ENCODE data around the gene NEMF. TPM values are rescaled to one million over a fixed set of nuclear protein-coding genes. Genes with fewer than 3 reads are reported as not detected.
A peak's percentile ranks its signal among the peaks of the same experiment; 100 is the strongest.
"Not testable (repeated sequence)": the region's sequence is repeated elsewhere in the genome, so short reads cannot be mapped to it uniquely, and the experiment has no call there.

NEMF gene
- total RNA-seq, 6 experiments from 2014 or later: 15.3 to 29.9 (median 23.4) TPM

GRCh38 chr14:49783394-49784014 is 69.1 kb downstream of the NEMF start:
- Histone ChIP-seq H3K36me3 (peaks cover 7 to 95% (median 58%) of the 10 kb centered on the region in 4 donors), H3K27me3 (no peaks in the 10 kb centered on the region), H3K4me1 (no peaks in the 10 kb centered on the region), H3K27ac (no peak overlapping the region), H3K9me3 (no peaks in the 10 kb centered on the region), H3K4me3 (no peak overlapping the region)
- TF ChIP-seq, protein P1, sequence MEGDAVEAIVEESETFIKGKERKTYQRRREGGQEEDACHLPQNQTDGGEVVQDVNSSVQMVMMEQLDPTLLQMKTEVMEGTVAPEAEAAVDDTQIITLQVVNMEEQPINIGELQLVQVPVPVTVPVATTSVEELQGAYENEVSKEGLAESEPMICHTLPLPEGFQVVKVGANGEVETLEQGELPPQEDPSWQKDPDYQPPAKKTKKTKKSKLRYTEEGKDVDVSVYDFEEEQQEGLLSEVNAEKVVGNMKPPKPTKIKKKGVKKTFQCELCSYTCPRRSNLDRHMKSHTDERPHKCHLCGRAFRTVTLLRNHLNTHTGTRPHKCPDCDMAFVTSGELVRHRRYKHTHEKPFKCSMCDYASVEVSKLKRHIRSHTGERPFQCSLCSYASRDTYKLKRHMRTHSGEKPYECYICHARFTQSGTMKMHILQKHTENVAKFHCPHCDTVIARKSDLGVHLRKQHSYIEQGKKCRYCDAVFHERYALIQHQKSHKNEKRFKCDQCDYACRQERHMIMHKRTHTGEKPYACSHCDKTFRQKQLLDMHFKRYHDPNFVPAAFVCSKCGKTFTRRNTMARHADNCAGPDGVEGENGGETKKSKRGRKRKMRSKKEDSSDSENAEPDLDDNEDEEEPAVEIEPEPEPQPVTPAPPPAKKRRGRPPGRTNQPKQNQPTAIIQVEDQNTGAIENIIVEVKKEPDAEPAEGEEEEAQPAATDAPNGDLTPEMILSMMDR (IDR thresholded peaks at IDR 0.05): no peak
- no peak for TF ChIP-seq POLR2A (IDR thresholded peaks at IDR 0.05)
- ATAC-seq (no peak), DNase-seq (no peak)
- WGBS (ENCODE audit: insufficient coverage, low coverage, low lambda C conversion rate, missing lambda C conversion rate): 84% methylated on average over 3 of the region's 3 CpGs
- intact Hi-C loops (cut with DNase I): loop anchor here in 1 of 2 donors (10.0 kb wide), 1 partner anchor 51 kb away; no protein-coding TSS in a partner anchor

DNA sequence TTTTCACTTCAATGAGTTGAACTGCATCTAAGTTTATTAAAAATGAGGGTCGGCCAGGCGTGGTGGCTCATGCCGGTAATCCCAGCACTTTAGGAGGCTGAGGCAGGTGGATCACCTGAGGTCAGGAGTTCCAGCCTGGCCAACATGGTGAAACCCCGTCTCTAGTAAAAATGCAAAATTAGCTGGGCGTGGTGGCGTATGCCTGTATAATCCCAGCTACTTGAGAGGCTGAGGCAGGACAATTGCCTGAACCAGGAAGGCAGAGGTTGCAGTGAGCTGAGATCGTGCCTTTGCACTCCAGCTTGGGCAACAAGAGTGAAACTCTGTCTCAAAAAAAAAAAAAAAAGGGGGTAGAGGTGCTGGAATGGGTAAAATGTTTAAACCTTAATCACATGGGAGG is 71.5 kb downstream of the NEMF start:
- WGBS (ENCODE audit: insufficient coverage, low coverage, low lambda C conversion rate, missing lambda C conversion rate): 89% methylated on average over 4 of the region's 7 CpGs
- H3K4me3 ChIP-seq, H3K4me1 ChIP-seq, DNase-seq, H3K9me3 ChIP-seq, H3K27ac ChIP-seq, H3K27me3 ChIP-seq, ATAC-seq: not testable (repeated sequence)
- H3K36me3 ChIP-seq: peaks cover 7 to 97% (median 53%) of the 10 kb centered on the region in 4 donors
- intact Hi-C loops (cut with DNase I): loop anchor here in 1 of 2 donors (10.0 kb wide), 1 partner anchor 54 kb away; no protein-coding TSS in a partner anchor

- Histone ChIP-seq H3K4me3 (no peak overlapping the region), H3K4me1 (peaks cover 0 to 6% (median 3%) of the 10 kb centered on the region in 4 donors), H3K36me3 (peaks cover 7 to 93% (median 51%) of the 10 kb centered on the region in 4 donors), H3K27ac (no peak overlapping the region), H3K9me3 (no peaks in the 10 kb centered on the region), H3K27me3 (no peaks in the 10 kb centered on the region)
- intact Hi-C loops (cut with DNase I): no loop called here
- ATAC-seq (no peak), DNase-seq (no peak)
- no peak for TF ChIP-seq POLR2A (IDR thresholded peaks at IDR 0.05)
- TF ChIP-seq, protein P1 (IDR thresholded peaks at IDR 0.05): no peak
- 89% methylated on average over 2 of the region's 2 CpGs for WGBS (ENCODE audit: insufficient coverage, low coverage, low lambda C conversion rate, missing lambda C conversion rate)
Observed at GRCh38 chr14:49778421-49778820, 74.2 kb downstream of the NEMF start.

DNA sequence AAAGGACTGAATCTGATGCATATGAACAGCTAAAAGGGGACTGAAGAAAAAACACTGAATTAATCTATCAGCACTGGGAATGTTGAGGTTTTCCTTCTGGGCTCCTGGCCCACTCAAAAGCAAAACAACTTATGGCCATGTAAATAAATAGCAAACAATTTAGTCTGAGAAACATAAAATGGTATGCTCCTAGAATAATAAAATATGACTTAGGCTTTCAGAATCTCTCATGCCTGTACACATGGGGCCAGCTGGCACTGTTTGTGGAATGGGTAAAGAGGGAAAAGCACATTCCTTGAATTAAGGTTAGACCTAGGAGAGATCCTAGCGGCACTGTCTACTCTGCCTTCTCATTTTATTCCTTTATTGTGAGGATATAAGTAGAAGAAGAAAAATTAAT is 78.5 kb downstream of the NEMF start:
- WGBS (ENCODE audit: insufficient coverage, low coverage, low lambda C conversion rate, missing lambda C conversion rate): 75% methylated on average over 1 of the region's 1 CpG

DNA sequence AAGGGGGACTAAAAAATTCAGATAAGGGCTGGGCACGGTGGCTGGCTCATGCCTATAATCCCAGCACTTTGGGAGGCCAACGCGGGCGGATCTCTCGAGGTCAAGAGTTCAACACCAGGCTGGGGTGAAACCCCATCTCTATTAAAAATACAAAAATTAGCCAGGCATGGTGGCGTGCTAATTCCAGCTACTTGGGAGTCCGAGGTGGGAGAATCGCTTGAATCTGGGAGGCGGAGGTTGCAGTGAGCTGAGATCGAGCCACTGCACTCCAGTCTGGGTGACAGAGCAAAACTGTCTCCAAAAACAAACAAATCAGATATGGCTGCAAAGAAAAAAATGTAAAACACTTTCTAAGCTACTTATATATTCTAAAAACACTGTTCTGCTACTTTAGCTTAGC is 80.9 kb downstream of the NEMF start:
- peak overlapping the region in 2 of 3 donors; percentile 91 to 97 for H3K4me3 ChIP-seq
- H3K9me3 ChIP-seq; H3K27me3 ChIP-seq; DNase-seq; intact Hi-C loops (cut with DNase I); ATAC-seq: not testable (repeated sequence)
- 33% methylated on average over 10 of the region's 10 CpGs for WGBS (ENCODE audit: insufficient coverage, low coverage, low lambda C conversion rate, missing lambda C conversion rate)
- peak overlapping the region in 2 of 3 donors; percentile 99 for H3K27ac ChIP-seq
- peaks cover 0 to 27% (median 15%) of the 10 kb centered on the region in 4 donors for H3K36me3 ChIP-seq
- peaks cover 0 to 33% (median 16%) of the 10 kb centered on the region in 4 donors for H3K4me1 ChIP-seq

More for the DNA sequence above, 78.5 kb downstream of the NEMF start:
- Histone ChIP-seq H3K27ac (peak overlapping the region in 1 of 3 donors; percentile 12), H3K4me3 (no peak overlapping the region), H3K27me3 (no peaks in the 10 kb centered on the region), H3K9me3 (no peaks in the 10 kb centered on the region), H3K36me3 (peaks cover 1 to 51% (median 24%) of the 10 kb centered on the region in 4 donors), H3K4me1 (peaks cover 0 to 33% (median 14%) of the 10 kb centered on the region in 4 donors)
- DNase-seq (no peak), ATAC-seq (no peak)
- intact Hi-C loops (cut with DNase I): no loop called here
- TF ChIP-seq, protein P1 (IDR thresholded peaks at IDR 0.05): no peak
- no peak for TF ChIP-seq POLR2A (IDR thresholded peaks at IDR 0.05)

All from right lobe of liver (tissue), 6 donors.